HepG2 (cell line): ENCODE results near the gene APRT. TPM values are rescaled to one million over a fixed set of nuclear protein-coding genes. Genes with fewer than 3 reads are reported as not detected.

Experiments used
- ATRX ChIP-seq: sonication (generic); formaldehyde crosslinking; IDR thresholded peaks from 2 replicates; pipeline ENCODE4 v1.4.0; 2020; ENCODE audit warnings: missing genetic modification reagents, borderline replicate concordance
- NR3C1 ChIP-seq: sonication (generic); formaldehyde crosslinking; IDR thresholded peaks from 2 replicates; pipeline ENCODE4 v1.4.0; 2020; ENCODE audit warnings: missing genetic modification reagents
- PHF5A ChIP-seq: IDR thresholded peaks from one replicate; pipeline ENCODE4 v1.6.1; 2018; ENCODE audit warnings: low read depth, missing genetic modification reagents; ENCODE audit not compliant: unreplicated experiment
- STAT6 ChIP-seq: sonication (generic); formaldehyde crosslinking; IDR thresholded peaks from 2 replicates; pipeline ENCODE4 v1.4.0; 2020; ENCODE audit warnings: missing genetic modification reagents, mild to moderate bottlenecking, borderline replicate concordance
- ZFP90 ChIP-seq: sonication (generic); formaldehyde crosslinking; IDR thresholded peaks from 2 replicates; pipeline ENCODE4 v1.8.0; 2022; ENCODE audit warnings: missing genetic modification reagents, mild to moderate bottlenecking, inconsistent platforms, borderline replicate concordance
- ZFP91 ChIP-seq: sonication (generic); formaldehyde crosslinking; IDR thresholded peaks from 2 replicates; pipeline ENCODE4 v1.9.0; 2022; ENCODE audit warnings: missing genetic modification reagents, mild to moderate bottlenecking, borderline replicate concordance
- ZNF263 ChIP-seq: sonication (generic); formaldehyde crosslinking; IDR thresholded peaks from 2 replicates; pipeline ENCODE4 v1.4.0; 2020; ENCODE audit warnings: missing genetic modification reagents
- ZNF431 ChIP-seq: sonication (generic); formaldehyde crosslinking; IDR thresholded peaks from 2 replicates; pipeline ENCODE4 v1.9.0; 2022; ENCODE audit warnings: missing genetic modification reagents, low read depth, mild to moderate bottlenecking, borderline replicate concordance
- ZNF446 ChIP-seq: sonication (generic); formaldehyde crosslinking; IDR thresholded peaks from 2 replicates; pipeline ENCODE4 v1.5.0; 2020; ENCODE audit warnings: mild to moderate bottlenecking, missing genetic modification reagents
- ZNF709 ChIP-seq: sonication (generic); formaldehyde crosslinking; IDR thresholded peaks from 2 replicates; pipeline ENCODE4 v1.5.0; 2020; ENCODE audit warnings: mild to moderate bottlenecking, missing genetic modification reagents
- ZNF773 ChIP-seq: sonication (generic); formaldehyde crosslinking; IDR thresholded peaks from 2 replicates; pipeline ENCODE4 v1.4.0; 2020; ENCODE audit warnings: missing genetic modification reagents, borderline replicate concordance
- ZSCAN5A ChIP-seq: sonication (generic); formaldehyde crosslinking; IDR thresholded peaks from 2 replicates; pipeline ENCODE4 v1.8.0; 2022; ENCODE audit warnings: mild to moderate bottlenecking, missing genetic modification reagents, borderline replicate concordance
- polyA plus RNA-seq, 8 experiments: library from polyadenylated mRNA; depleted of rRNA in 3 of 8; stranded (reverse) in 7 of 8; unstranded in 1 of 8; fragments of >200 nt; fragmentation: Illumina TruSeq in 4 of 8; extraction: Trizol in 4 of 8; gene quantifications; 2 replicates each; pipeline versions ENCODE4 v1.2.1 to v1.2.3, GENCODE V29; 2011 to 2016; ENCODE audit warnings: low read depth in 4 of 8, missing spikeins in 1 of 8, mixed read lengths in 1 of 8; ENCODE audit not compliant: insufficient read depth in 1 of 8
- total RNA-seq, 5 experiments: library from RNA; depleted of rRNA; stranded (reverse); fragments of >200 nt; fragmentation: Illumina TruSeq; extraction: Trizol; gene quantifications; 2 replicates each; pipeline ENCODE4 v1.2.3, GENCODE V29; 2016; ENCODE audit warnings: low read depth in 1 of 5

APRT gene
- total and polyA plus RNA-seq, 2 of the 13 experiments (the other 11 are each of a cell fraction or from before 2014, with no cell fraction given): 155 to 242 TPM

GRCh38 chr16:88800277-88800592, 11.5 kb downstream of the APRT start (continued):
- TF ChIP-seq ZNF431 (CRISPR knock-in tag): no peak
- TF ChIP-seq ZFP91 (CRISPR knock-in tag): no peak
- TF ChIP-seq NR3C1 (CRISPR knock-in tag): no peak
- TF ChIP-seq ATRX (CRISPR knock-in tag): no peak
- TF ChIP-seq ZNF263 (CRISPR knock-in tag): no peak
- no peak for TF ChIP-seq ZNF446 (CRISPR knock-in tag)
- no peak for TF ChIP-seq ZSCAN5A (CRISPR knock-in tag)
- TF ChIP-seq PHF5A (CRISPR knock-in tag): no peak
- no peak for TF ChIP-seq ZNF773 (CRISPR knock-in tag)
- no peak for TF ChIP-seq ZNF709 (CRISPR knock-in tag)
- TF ChIP-seq STAT6 (CRISPR knock-in tag): no peak
- TF ChIP-seq ZFP90 (CRISPR knock-in tag): no peak
- TF ChIP-seq, all 625 proteins: peak for 0
